ENCODE results near the gene SLF2.

Gene SLF2

DNA sequence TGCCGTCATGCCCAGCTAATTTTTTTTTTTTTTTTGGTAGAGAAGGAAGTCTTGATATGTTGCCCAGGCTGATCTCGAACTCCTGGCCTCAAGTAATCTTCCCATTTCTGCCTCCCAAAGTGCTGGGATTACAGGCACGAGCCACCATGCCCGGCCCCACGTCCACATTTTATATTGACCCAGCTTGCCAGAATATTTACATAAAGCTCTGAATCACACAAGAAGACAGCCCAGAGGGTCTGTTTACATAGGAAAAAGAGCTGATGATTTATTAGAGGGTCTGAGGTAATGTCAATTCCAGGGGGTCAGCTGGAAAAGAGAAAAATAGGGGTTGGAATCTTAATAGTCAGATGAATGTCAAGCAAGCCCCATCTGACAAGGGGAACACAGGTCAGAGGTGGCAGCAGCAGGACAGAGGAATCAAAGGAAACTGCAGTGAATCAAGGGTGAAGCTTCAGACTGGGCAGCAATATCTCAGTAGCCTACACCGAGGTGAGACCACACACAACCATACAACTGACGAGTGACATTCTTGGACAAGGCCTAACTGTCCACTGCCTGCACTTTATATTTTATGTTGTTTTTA is 15.8 kb upstream of the SLF2 start:
- TF ChIP-seq, protein P1, sequence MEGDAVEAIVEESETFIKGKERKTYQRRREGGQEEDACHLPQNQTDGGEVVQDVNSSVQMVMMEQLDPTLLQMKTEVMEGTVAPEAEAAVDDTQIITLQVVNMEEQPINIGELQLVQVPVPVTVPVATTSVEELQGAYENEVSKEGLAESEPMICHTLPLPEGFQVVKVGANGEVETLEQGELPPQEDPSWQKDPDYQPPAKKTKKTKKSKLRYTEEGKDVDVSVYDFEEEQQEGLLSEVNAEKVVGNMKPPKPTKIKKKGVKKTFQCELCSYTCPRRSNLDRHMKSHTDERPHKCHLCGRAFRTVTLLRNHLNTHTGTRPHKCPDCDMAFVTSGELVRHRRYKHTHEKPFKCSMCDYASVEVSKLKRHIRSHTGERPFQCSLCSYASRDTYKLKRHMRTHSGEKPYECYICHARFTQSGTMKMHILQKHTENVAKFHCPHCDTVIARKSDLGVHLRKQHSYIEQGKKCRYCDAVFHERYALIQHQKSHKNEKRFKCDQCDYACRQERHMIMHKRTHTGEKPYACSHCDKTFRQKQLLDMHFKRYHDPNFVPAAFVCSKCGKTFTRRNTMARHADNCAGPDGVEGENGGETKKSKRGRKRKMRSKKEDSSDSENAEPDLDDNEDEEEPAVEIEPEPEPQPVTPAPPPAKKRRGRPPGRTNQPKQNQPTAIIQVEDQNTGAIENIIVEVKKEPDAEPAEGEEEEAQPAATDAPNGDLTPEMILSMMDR (IDR thresholded peaks at IDR 0.05), result no peak
- H3K27me3 ChIP-seq, result peaks cover 82% of the 10 kb centered on the region
- no peaks in the 10 kb centered on the region for H3K4me1 ChIP-seq (ENCODE audit: control insufficient read depth in 1 of 2, insufficient read depth in 1 of 2, low read depth in 1 of 2, low read length in 1 of 2)
- no peaks in the 10 kb centered on the region for H3K9me3 ChIP-seq
- no peaks in the 10 kb centered on the region for H3K36me3 ChIP-seq
- H3K4me3 ChIP-seq (ENCODE audit: low read depth in 1 of 2, low read length in 1 of 2), result no peak overlapping the region
- no peak overlapping the region for H3K27ac ChIP-seq

DNA sequence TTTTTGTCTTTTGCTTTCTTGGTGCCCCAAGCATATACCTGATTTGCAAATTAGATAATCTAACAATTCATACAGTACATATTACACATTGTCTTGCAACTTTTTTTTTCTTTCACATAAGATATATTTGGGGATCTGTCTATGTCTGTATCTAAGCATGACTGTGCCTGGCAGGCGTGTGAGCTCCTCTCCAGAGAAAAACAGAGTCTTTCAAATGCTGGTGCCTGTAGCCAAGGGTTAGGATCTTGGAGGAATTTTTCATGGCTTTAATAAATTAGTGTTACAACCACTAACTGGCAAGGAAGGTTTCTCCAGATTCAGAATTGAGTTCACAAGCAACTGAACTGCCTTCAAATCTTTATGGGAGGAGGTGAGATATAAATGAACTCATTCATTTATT is 14.8 kb upstream of the SLF2 start:
- TF ChIP-seq, protein P1 (IDR thresholded peaks at IDR 0.05), result no peak
- H3K27me3 ChIP-seq, result peaks cover 76% of the 10 kb centered on the region
- H3K27ac ChIP-seq, result no peak overlapping the region
- no peaks in the 10 kb centered on the region for H3K9me3 ChIP-seq
- H3K4me1 ChIP-seq (ENCODE audit: control insufficient read depth in 1 of 2, insufficient read depth in 1 of 2, low read depth in 1 of 2, low read length in 1 of 2), result no peaks in the 10 kb centered on the region
- no peak overlapping the region for H3K4me3 ChIP-seq (ENCODE audit: low read depth in 1 of 2, low read length in 1 of 2)
- no peaks in the 10 kb centered on the region for H3K36me3 ChIP-seq

DNA sequence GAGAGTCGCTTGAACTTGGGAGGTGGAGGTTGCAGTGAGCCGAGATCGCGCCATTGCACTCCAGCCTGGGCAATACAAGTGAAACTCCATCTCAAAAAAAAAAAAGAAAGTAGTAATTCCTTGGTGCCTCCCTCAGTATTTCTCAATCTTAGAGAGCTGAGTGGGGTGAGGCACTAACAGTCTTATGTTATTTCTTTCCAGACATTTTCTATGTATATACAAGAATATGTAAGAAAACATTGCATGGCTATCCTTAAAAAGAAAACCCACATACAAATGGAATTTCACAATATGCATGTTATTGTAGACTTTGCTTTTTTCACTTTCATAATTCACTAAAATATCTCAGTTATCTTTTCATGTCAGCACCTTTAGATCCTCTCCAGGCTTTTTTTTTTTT is 13.6 kb upstream of the SLF2 start:
- Histone ChIP-seq H3K4me1 (ENCODE audit: control insufficient read depth in 1 of 2, insufficient read depth in 1 of 2, low read depth in 1 of 2, low read length in 1 of 2) (no peaks in the 10 kb centered on the region), H3K27me3 (peaks cover 75% of the 10 kb centered on the region), H3K36me3 (no peaks in the 10 kb centered on the region), H3K4me3 (ENCODE audit: low read depth in 1 of 2, low read length in 1 of 2) (no peak overlapping the region), H3K9me3 (no peaks in the 10 kb centered on the region), H3K27ac (no peak overlapping the region)
- TF ChIP-seq, protein P1 (IDR thresholded peaks at IDR 0.05), result no peak

DNA sequence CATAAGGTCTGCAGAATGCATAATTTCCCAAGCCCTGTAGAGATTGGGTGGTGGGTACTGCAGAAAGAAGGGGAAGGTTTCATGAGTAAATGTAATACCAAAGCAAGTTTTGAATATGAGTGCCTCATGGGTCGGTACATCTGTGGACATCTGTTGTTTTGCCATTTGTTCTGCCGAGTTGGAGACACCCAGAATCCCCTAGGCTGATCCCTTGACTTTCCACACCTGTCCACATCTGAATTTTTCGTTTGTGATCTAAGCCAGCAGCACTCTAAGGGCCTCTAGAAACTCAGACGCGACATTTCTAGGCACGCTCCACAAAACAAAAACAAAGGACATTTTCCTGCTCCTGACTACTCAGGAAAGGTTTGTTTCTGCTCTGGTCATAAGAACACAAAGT is 11.7 kb upstream of the SLF2 start:
- no peaks in the 10 kb centered on the region for H3K36me3 ChIP-seq
- H3K4me1 ChIP-seq (ENCODE audit: control insufficient read depth in 1 of 2, insufficient read depth in 1 of 2, low read depth in 1 of 2, low read length in 1 of 2), result no peaks in the 10 kb centered on the region
- TF ChIP-seq, protein P1 (IDR thresholded peaks at IDR 0.05), result no peak
- no peaks in the 10 kb centered on the region for H3K9me3 ChIP-seq
- H3K27me3 ChIP-seq, result peaks cover 60% of the 10 kb centered on the region
- no peak overlapping the region for H3K27ac ChIP-seq
- H3K4me3 ChIP-seq (ENCODE audit: low read depth in 1 of 2, low read length in 1 of 2), result no peak overlapping the region

DNA sequence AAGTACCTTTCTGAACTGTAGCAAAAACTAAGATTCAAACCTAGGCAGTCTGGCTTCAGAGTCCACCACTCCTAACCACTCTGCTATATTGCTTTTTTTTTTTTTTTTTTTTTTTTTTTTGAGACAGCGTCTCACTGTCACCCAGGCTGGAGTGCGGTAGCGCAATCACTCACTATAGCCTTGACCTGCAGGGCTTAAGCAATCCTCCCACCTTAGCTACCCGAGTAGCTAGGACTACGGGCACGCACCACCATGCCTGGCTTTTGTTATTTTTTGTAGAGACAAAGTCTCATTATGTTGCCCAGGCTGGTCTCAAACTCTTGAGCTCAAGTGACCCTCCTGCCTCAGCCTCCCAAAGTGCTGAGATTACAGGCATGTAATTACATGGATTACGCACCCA is 10.1 kb upstream of the SLF2 start:
- no peaks in the 10 kb centered on the region for H3K4me1 ChIP-seq (ENCODE audit: control insufficient read depth in 1 of 2, insufficient read depth in 1 of 2, low read depth in 1 of 2, low read length in 1 of 2)
- peaks cover 48% of the 10 kb centered on the region for H3K27me3 ChIP-seq
- H3K27ac ChIP-seq, result no peak overlapping the region
- no peaks in the 10 kb centered on the region for H3K36me3 ChIP-seq
- TF ChIP-seq, protein P1 (IDR thresholded peaks at IDR 0.05), result no peak
- no peaks in the 10 kb centered on the region for H3K9me3 ChIP-seq
- no peak overlapping the region for H3K4me3 ChIP-seq (ENCODE audit: low read depth in 1 of 2, low read length in 1 of 2)

DNA sequence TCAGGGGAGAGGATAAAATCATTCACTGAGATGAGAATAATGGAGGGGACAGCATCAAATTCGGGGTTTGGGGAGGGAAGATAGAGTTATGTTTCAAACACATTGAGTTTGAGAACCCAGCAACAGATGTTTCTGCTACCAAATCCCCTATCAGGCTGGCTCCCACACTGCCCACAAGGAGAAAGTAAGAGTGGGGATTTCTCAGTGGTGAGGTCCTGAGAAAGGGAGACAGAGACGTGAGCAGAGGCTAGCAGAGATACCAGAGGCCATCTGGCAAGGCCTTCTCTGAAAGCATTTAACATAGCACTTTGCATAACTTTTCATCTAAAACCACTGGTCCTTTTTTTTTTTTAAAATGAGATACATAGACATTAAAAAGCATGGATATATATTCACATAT is 7.8 kb upstream of the SLF2 start:
- no peak overlapping the region for H3K27ac ChIP-seq
- TF ChIP-seq, protein P1 (IDR thresholded peaks at IDR 0.05), result no peak

More for the DNA sequence above, 7.8 kb upstream of the SLF2 start:
- H3K4me1 ChIP-seq (ENCODE audit: control insufficient read depth in 1 of 2, insufficient read depth in 1 of 2, low read depth in 1 of 2, low read length in 1 of 2), result no peaks in the 10 kb centered on the region
- no peaks in the 10 kb centered on the region for H3K9me3 ChIP-seq
- no peaks in the 10 kb centered on the region for H3K36me3 ChIP-seq
- no peak overlapping the region for H3K4me3 ChIP-seq (ENCODE audit: low read depth in 1 of 2, low read length in 1 of 2)
- H3K27me3 ChIP-seq, result peaks cover 36% of the 10 kb centered on the region
